Large intestine (tissue), 3 donors: ENCODE data around the gene HSD11B1L. TPM values are rescaled to one million over a fixed set of nuclear protein-coding genes. Genes with fewer than 3 reads are reported as not detected.

Source experiments
- DNase-seq, 2 donors: peaks; one replicate each; pipeline versions ENCODE4 v3.0.0 to v3.0.0-alpha.2; 2013
- H3K27ac ChIP-seq: one replicate; pipeline ENCODE4 v1.5.1; 2013; ENCODE audit warnings: low read length
- H3K27me3 ChIP-seq: 2 replicates; pipeline ENCODE4 v1.6.1; 2013; ENCODE audit warnings: low read length; ENCODE audit not compliant: control insufficient read depth, insufficient read depth
- H3K36me3 ChIP-seq: 2 replicates; pipeline ENCODE4 v1.6.1; 2013; ENCODE audit warnings: low read length; ENCODE audit not compliant: control insufficient read depth, insufficient read depth
- H3K4me1 ChIP-seq: one replicate; pipeline ENCODE4 v1.6.1; 2013; ENCODE audit warnings: low read length; ENCODE audit not compliant: control insufficient read depth, insufficient read depth
- H3K4me3 ChIP-seq: one replicate; pipeline ENCODE4 v1.5.1; 2013; ENCODE audit warnings: low read length
- H3K9me3 ChIP-seq: one replicate; pipeline ENCODE4 v1.6.1; 2013; ENCODE audit warnings: mild to moderate bottlenecking, low read depth, low read length, moderate library complexity; ENCODE audit not compliant: control insufficient read depth
- WGBS: methylation state at CpG from one replicate; pipeline ENCODE4 v1.1.5; 2013; ENCODE audit warnings: low lambda C conversion rate; ENCODE audit not compliant: insufficient coverage; 5-methylcytosine and 5-hydroxymethylcytosine counted together
- polyA plus RNA-seq: library from polyadenylated mRNA; unstranded; fragments of 120-200 nt; gene quantifications from one replicate; pipeline ENCODE4 v1.2.1, GENCODE V29; 2013

HSD11B1L gene
- polyA plus RNA-seq, 1 donor = 5.7 TPM

DNA sequence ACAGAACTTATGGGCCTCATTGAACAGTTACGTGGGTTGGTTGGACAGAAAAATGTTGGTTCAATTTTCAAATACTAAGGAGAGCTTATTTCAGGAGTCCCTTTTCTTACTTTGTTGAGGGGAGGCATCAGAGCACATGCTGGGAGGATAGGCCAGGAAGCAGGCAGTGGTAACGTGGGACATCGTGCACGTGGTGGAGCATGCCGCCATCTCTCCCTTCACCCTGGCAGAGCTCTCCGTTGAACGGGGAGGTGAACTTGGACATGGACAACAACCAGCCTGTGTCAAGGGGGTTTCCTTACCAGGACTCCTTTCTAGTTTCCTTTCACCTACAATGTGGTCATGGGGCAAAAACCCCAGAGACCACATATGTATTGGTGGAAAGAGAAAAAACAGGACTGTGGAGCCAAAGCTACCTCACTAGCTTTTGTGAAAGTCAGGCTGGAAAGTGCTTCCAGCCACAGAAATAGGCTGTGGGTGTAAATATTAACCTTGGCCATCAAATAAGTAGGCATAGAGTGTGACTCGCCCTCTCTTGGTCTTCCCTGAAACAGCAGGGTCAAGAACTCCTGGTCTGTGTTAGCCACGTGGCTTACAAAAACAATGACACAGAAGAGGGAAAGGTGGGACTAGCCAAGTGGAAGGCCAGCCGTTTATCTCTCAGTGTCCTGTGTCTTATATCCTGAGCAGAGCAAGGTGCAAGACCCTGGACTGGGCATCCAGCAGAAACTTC, 14.9 kb upstream of the HSD11B1L start:
- H3K27me3 ChIP-seq = no peaks in the 10 kb centered on the region
- no peak overlapping the region for H3K4me3 ChIP-seq
- no peak for DNase-seq
- no peaks in the 10 kb centered on the region for H3K4me1 ChIP-seq
- WGBS = no CpG with 5 or more reads among the region's 10 CpGs
- H3K27ac ChIP-seq = no peak overlapping the region
- peaks cover 81% of the 10 kb centered on the region for H3K36me3 ChIP-seq
- no peaks in the 10 kb centered on the region for H3K9me3 ChIP-seq

DNA sequence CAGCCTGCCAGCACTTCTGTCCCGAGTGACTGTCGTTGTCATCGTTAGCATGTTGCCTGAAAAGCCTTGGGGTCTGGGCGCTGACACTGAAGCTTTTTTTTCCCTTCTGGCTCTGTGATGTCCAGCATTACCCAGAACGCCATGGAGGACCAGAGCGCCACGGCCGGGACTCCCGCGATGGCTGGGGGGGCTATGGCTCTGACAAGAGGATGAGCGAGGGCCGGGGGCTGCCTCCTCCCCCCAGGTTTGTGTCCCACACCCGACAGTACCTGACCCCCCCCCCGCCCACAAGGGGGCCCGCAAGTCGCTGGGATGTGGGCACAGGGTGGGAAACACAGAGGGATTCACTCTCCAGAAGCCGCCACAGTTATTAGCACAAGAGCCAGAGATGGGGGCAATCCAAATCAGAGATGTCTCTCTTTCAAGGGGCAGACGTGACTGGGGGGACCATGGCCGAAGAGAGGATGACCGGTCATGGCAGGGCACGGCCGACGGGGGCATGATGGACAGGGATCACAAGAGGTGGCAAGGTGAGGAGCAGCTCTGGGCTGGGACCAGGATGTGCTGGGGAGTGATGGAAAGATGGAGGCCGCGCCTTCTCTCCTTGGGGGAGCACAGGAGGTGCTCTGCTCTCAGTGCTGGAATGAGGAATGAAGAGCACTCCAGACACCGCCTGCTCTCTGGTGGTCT, 13.8 kb upstream of the HSD11B1L start:
- Histone ChIP-seq H3K9me3 (no peaks in the 10 kb centered on the region), H3K27me3 (no peaks in the 10 kb centered on the region), H3K27ac (no peak overlapping the region), H3K4me3 (no peak overlapping the region), H3K4me1 (no peaks in the 10 kb centered on the region), H3K36me3 (peaks cover 71% of the 10 kb centered on the region)
- no CpG with 5 or more reads among the region's 26 CpGs for WGBS
- no peak for DNase-seq

GRCh38 chr19:5667751-5668271, 13.0 kb upstream of the HSD11B1L start:
- Histone ChIP-seq H3K27ac (no peak overlapping the region), H3K9me3 (no peaks in the 10 kb centered on the region), H3K36me3 (peaks cover 67% of the 10 kb centered on the region), H3K27me3 (no peaks in the 10 kb centered on the region), H3K4me1 (no peaks in the 10 kb centered on the region), H3K4me3 (no peak overlapping the region)
- WGBS = no CpG with 5 or more reads among the region's 22 CpGs
- no peak for DNase-seq

DNA sequence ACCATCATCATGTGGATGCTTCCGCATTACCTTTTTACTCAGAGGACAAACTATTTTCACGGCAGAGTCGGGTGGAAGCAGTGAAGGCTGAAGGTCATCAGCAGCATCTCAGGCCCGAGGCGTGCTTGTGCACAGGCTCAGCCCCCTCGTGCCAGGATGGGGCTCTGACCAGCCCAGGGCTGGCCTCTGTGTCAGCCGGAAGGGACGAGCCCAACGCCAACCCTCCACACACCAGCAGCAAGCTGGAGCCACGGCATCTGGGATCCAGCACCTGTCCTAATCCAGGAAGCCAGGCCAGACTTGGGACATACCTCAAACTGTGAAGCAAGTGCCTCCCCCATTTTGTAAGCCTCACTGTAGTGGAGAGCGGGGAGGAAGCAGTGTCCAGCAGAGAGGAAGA, 11.6 kb upstream of the HSD11B1L start:
- no peak overlapping the region for H3K27ac ChIP-seq
- no peaks in the 10 kb centered on the region for H3K9me3 ChIP-seq
- no peaks in the 10 kb centered on the region for H3K4me1 ChIP-seq
- H3K36me3 ChIP-seq = peaks cover 53% of the 10 kb centered on the region
- DNase-seq = no peak
- WGBS = no CpG with 5 or more reads among the region's 11 CpGs
- no peak overlapping the region for H3K4me3 ChIP-seq
- H3K27me3 ChIP-seq = no peaks in the 10 kb centered on the region

- no CpG with 5 or more reads among the region's 7 CpGs for WGBS
- Histone ChIP-seq H3K36me3 (peaks cover 29% of the 10 kb centered on the region), H3K4me1 (no peaks in the 10 kb centered on the region), H3K27me3 (no peaks in the 10 kb centered on the region), H3K9me3 (no peaks in the 10 kb centered on the region), H3K4me3 (no peak overlapping the region), H3K27ac (no peak overlapping the region)
- no peak for DNase-seq
Observed at GRCh38 chr19:5671600-5671999, 9.2 kb upstream of the HSD11B1L start.

DNA sequence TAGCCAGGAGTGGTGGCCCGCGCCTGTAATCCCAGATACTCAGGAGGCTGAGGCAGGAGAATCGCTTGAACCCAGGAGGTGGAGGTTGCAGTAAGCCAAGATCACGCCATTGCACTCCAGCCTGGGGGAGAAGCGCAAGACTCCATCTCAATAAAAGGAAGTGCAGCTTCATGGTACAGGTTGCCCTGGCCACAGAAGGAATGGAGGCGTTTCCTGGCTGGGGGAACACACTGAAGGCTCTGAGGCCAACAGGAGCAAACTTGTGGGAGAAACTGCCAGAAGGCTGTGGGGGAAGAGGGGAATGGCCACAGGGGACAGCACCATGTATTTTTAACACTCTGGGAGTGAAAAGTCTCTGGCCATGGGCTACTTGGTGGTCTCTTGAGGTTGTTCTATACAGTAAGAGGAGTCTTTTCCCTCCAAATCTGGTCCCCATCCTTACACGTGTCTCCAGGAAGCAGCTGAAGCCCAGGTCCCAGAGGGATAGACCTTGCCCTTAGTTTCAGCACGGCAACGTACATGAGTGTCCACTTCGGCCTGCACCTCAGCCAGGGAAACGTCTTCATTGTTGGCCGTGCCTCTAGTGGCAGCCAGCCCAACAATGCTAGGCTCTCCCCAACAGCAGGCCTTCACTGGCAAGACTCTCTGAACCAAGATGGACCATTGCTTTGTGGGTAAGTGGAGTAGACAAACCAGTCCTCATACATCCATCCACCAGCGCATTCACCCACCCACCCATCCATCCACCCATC, 7.9 kb upstream of the HSD11B1L start:
- H3K27me3 ChIP-seq = no peaks in the 10 kb centered on the region
- H3K4me3 ChIP-seq = no peak overlapping the region
- H3K36me3 ChIP-seq = peaks cover 16% of the 10 kb centered on the region
- WGBS = no CpG with 5 or more reads among the region's 13 CpGs
- no peaks in the 10 kb centered on the region for H3K4me1 ChIP-seq
- H3K9me3 ChIP-seq = no peaks in the 10 kb centered on the region
- H3K27ac ChIP-seq = no peak overlapping the region
- DNase-seq = no peak

DNA sequence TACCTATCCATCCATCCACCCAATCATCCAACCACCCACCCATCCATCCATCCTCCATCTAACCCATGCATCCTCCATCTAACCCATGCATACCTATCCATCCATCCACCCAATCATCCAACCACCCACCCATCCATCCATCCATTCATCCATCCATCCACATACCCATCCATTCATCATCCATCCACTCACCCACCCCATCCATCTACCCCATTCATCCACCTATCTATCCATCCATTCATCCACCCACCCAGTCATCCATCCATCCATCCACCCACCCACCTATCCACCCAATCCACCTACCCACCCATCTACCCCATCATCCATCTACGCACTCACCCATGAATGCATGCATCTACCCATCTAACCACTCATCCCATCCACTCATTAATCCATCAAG, 7.1 kb upstream of the HSD11B1L start:
- no peaks in the 10 kb centered on the region for H3K9me3 ChIP-seq
- peaks cover 18% of the 10 kb centered on the region for H3K36me3 ChIP-seq
- H3K4me3 ChIP-seq = no peak overlapping the region
- WGBS = no CpG with 5 or more reads among the region's 1 CpG
- H3K27me3 ChIP-seq = no peaks in the 10 kb centered on the region
- no peak for DNase-seq
- no peak overlapping the region for H3K27ac ChIP-seq
- no peaks in the 10 kb centered on the region for H3K4me1 ChIP-seq

GRCh38 chr19:5674714-5675113, 6.1 kb upstream of the HSD11B1L start:
- peaks cover 9% of the 10 kb centered on the region for H3K36me3 ChIP-seq
- no peaks in the 10 kb centered on the region for H3K9me3 ChIP-seq
- WGBS = no CpG with 5 or more reads among the region's 5 CpGs
- DNase-seq = no peak
- H3K4me3 ChIP-seq = no peak overlapping the region
- H3K27me3 ChIP-seq = no peaks in the 10 kb centered on the region
- peaks cover 6% of the 10 kb centered on the region for H3K4me1 ChIP-seq
- no peak overlapping the region for H3K27ac ChIP-seq

GRCh38 chr19:5676105-5676771, 4.6 kb upstream of the HSD11B1L start:
- Histone ChIP-seq H3K36me3 (peaks cover 5% of the 10 kb centered on the region), H3K4me1 (peaks cover 8% of the 10 kb centered on the region), H3K4me3 (no peak overlapping the region), H3K27ac (no peak overlapping the region), H3K27me3 (no peaks in the 10 kb centered on the region), H3K9me3 (no peaks in the 10 kb centered on the region)
- no peak for DNase-seq
- WGBS = no CpG with 5 or more reads among the region's 17 CpGs

GRCh38 chr19:5676772-5677105, 4.1 kb upstream of the HSD11B1L start:
- H3K36me3 ChIP-seq = peaks cover 5% of the 10 kb centered on the region
- no peak overlapping the region for H3K27ac ChIP-seq
- peaks cover 9% of the 10 kb centered on the region for H3K4me1 ChIP-seq
- WGBS = no CpG with 5 or more reads among the region's 13 CpGs
- H3K9me3 ChIP-seq = no peaks in the 10 kb centered on the region
- no peaks in the 10 kb centered on the region for H3K27me3 ChIP-seq
- peak in 1 of 2 donors; percentile 2 for DNase-seq
- H3K4me3 ChIP-seq = no peak overlapping the region
